Chondrocyte (in vitro differentiated cells): ENCODE measurements around the gene IL22RA2. TPM values are rescaled to one million over a fixed set of nuclear protein-coding genes. Genes with fewer than 3 reads are reported as not detected.

Source experiments
- DNase-seq: peaks from one replicate; pipeline ENCODE4 v3.0.0; 2021; ENCODE audit warnings: mixed read lengths, low spot score
- H3K27ac Mint-ChIP-seq: one replicate; pipeline ENCODE4 v1.8.0; 2021; ENCODE audit warnings: mild to moderate bottlenecking, moderate library complexity, mixed read lengths; ENCODE audit not compliant: unreplicated experiment
- H3K27me3 Mint-ChIP-seq: 2 replicates; pipeline ENCODE4 v1.8.0; 2021; ENCODE audit warnings: low read depth, mixed read lengths
- H3K36me3 Mint-ChIP-seq: 2 replicates; pipeline ENCODE4 v1.8.0; 2021; ENCODE audit warnings: low read depth, mixed read lengths
- H3K4me1 Mint-ChIP-seq: 2 replicates; pipeline ENCODE4 v1.8.0; 2021; ENCODE audit warnings: low read depth, mild to moderate bottlenecking, mixed read lengths
- H3K4me3 Mint-ChIP-seq: one replicate; pipeline ENCODE4 v1.8.0; 2021; ENCODE audit warnings: mild to moderate bottlenecking, moderate library complexity, mixed read lengths; ENCODE audit not compliant: unreplicated experiment
- H3K9me3 Mint-ChIP-seq: 2 replicates; pipeline ENCODE4 v1.8.0; 2021; ENCODE audit warnings: low read depth, mixed read lengths
- total RNA-seq: library from RNA; stranded (reverse); gene quantifications from 3 replicates; pipeline ENCODE4 v1.2.1, GENCODE V29; 2021
- TF ChIP-seq, protein P1 (sequence below): fragments of 200-600 bp; sonication (generic); IDR thresholded peaks from 2 replicates; pipeline ENCODE4 v1.5.0; 2021; ENCODE audit warnings: antibody characterized with exemption, mild to moderate bottlenecking, moderate library complexity

Gene IL22RA2
- total RNA-seq, 1 donor from 2014 or later: not detected

DNA sequence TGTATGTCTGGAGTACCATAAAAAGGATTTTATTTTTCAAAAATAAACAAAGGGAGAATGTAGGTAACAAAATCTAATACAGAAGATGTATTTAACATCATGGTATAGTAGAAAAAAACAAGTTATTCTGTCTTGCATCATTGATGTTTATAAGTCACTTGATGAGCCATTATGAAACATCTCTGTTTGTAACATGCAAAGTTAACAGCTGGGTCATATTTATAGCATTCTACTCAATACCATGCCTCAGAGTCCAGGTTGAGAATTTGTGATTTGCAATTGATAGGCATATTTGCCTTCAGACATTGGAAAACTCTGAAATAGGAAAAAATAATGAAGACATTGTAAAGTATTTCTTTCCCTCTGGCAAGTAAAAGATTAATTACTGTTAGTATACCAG lies 76.4 kb downstream of the IL22RA2 start:
- Mint-ChIP-seq H3K27me3 (peaks cover 9% of the 10 kb centered on the region), H3K4me1 (no peaks in the 10 kb centered on the region), H3K4me3 (no peak overlapping the region), H3K27ac (no peak overlapping the region), H3K9me3 (no peaks in the 10 kb centered on the region), H3K36me3 (no peaks in the 10 kb centered on the region)
- no peak for DNase-seq
- TF ChIP-seq, protein P1, sequence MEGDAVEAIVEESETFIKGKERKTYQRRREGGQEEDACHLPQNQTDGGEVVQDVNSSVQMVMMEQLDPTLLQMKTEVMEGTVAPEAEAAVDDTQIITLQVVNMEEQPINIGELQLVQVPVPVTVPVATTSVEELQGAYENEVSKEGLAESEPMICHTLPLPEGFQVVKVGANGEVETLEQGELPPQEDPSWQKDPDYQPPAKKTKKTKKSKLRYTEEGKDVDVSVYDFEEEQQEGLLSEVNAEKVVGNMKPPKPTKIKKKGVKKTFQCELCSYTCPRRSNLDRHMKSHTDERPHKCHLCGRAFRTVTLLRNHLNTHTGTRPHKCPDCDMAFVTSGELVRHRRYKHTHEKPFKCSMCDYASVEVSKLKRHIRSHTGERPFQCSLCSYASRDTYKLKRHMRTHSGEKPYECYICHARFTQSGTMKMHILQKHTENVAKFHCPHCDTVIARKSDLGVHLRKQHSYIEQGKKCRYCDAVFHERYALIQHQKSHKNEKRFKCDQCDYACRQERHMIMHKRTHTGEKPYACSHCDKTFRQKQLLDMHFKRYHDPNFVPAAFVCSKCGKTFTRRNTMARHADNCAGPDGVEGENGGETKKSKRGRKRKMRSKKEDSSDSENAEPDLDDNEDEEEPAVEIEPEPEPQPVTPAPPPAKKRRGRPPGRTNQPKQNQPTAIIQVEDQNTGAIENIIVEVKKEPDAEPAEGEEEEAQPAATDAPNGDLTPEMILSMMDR: no peak

DNA sequence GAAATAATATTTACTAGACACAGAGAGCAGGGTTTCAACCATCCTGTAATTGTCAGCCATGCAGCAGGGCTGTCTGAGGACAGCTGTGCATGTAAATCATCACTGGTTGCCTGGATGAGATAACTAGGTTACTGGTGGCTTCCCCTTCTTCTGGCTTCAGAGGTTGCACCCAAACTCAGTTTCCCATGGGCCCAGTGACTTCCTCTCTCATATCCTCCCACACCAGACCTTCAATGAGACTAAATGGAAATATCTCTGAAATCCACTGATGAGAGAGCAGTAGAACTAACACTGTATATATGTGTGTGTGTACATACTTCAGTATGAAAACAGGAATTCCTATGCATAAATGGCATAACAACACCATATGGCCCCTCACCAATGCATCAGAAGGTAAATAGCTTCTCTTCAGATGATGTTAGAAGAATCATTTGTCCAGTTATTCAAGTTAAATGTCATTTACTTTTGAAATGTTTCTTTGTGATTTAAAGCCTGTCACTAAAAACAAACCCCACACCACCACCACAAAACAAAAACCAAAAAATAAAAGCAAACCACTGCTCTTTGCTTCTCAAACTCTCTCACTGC lies 77.7 kb downstream of the IL22RA2 start:
- Mint-ChIP-seq H3K36me3 (no peaks in the 10 kb centered on the region), H3K9me3 (no peaks in the 10 kb centered on the region), H3K27ac (no peak overlapping the region), H3K4me3 (no peak overlapping the region), H3K4me1 (no peaks in the 10 kb centered on the region), H3K27me3 (peaks cover 9% of the 10 kb centered on the region)
- no peak for DNase-seq
- TF ChIP-seq, protein P1: no peak

DNA sequence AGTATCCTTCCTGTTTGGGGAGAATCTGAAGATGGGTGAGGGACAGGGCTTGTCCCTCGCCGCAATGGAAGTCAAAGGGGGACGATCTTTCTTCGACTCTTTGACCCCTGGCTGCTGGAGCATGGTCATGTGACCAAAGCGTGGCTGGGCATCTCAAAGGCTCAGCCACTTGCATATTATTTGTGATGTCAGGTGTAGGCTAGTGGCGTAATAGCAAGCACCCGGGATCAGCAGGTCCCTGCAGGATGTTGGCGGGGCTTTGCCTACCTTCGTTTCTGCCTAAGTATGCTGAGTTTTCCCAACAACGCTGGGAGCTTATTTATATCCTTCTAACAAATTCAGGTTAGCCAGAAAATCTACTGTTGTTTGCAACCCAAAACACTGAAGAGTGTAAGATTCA lies 78.4 kb downstream of the IL22RA2 start:
- Mint-ChIP-seq H3K4me1 (no peaks in the 10 kb centered on the region), H3K27ac (no peak overlapping the region), H3K27me3 (peaks cover 12% of the 10 kb centered on the region), H3K36me3 (peaks cover 2% of the 10 kb centered on the region), H3K4me3 (no peak overlapping the region), H3K9me3 (no peaks in the 10 kb centered on the region)
- DNase-seq: no peak
- TF ChIP-seq, protein P1: no peak

DNA sequence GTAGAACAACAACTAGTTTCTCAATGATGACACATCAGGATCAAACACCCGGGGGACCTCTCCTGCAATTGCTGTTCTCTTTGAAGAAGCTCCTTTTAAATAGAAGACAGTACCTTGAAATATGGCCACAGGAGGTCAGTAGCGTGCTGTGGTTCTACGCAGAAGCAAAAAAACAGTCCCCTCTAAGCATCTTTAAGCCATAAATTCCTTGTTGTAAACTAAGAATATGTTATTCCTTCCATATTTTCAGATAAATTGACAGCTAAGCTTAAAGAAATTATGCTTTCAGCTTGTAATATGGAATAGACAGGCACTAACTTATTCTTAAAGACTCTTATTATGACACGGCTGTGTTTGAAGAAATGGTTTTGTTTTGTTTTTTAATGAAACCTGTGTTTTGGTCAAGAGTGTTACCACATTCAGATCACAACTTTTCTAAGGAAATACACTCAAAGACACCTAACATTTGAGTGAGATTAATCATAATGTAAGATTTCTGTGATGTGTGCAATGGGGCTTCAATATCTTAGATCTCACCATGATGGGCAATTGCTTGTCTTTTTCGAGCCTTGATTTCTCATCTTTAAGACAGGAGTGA lies 78.9 kb downstream of the IL22RA2 start:
- peaks cover 12% of the 10 kb centered on the region for H3K27me3 Mint-ChIP-seq
- no peaks in the 10 kb centered on the region for H3K9me3 Mint-ChIP-seq
- no peaks in the 10 kb centered on the region for H3K4me1 Mint-ChIP-seq
- no peak for DNase-seq
- no peak overlapping the region for H3K4me3 Mint-ChIP-seq
- TF ChIP-seq, protein P1: peak; percentile 92
- H3K27ac Mint-ChIP-seq: no peak overlapping the region
- H3K36me3 Mint-ChIP-seq: peaks cover 2% of the 10 kb centered on the region

Other genes starting within 250 kb of the IL22RA2 start
- 0.22 TPM in 1 of 3 replicates, not detected in the others for gene IL20RA, start 128.7 kb downstream of the IL22RA2 start, total RNA-seq
- 29.1 to 52.7 TPM (median 51.8 TPM) in 3 replicates for gene IFNGR1, start 45.7 kb upstream of the IL22RA2 start, total RNA-seq